SK-N-MC (cell line): ENCODE data around the gene NYAP1.

Experiments used
- EZH2 ChIP-seq: fragments of 200-600 bp; sonication (generic); IDR thresholded peaks from one replicate; pipeline ENCODE4 v1.6.1; 2017; ENCODE audit warnings: antibody characterized with exemption
- POLR2AphosphoS5 ChIP-seq: IDR thresholded peaks from 2 replicates; pipeline ENCODE4 v1.6.1; 2012; ENCODE audit warnings: mild to moderate bottlenecking, low read depth, low read length, borderline replicate concordance

GRCh38 chr7:100515072-100515532, 31.4 kb downstream of the NYAP1 start:
- TF ChIP-seq EZH2: no peak
- TF ChIP-seq POLR2AphosphoS5: peak; percentile 42; the same call in 1 of the 2 replicates
